GM23248 (cell line): ENCODE results near the gene GPR17. TPM values are rescaled to one million over a fixed set of nuclear protein-coding genes. Genes with fewer than 3 reads are reported as not detected.

Source experiments
- DNase-seq: peaks from one replicate; pipeline ENCODE4 v3.0.0-alpha.2; 2015
- H2AFZ ChIP-seq: fragments of 200-600 bp; sonication (generic); 2 replicates; pipeline ENCODE4 v1.6.1; 2016; ENCODE audit warnings: antibody characterized with exemption
- H3F3A ChIP-seq: fragments of 200-600 bp; sonication (generic); 2 replicates; pipeline ENCODE4 v1.6.1; 2016; ENCODE audit warnings: mild to moderate bottlenecking, antibody characterized with exemption, mixed run types; ENCODE audit not compliant: insufficient read depth
- H3K27ac ChIP-seq: fragments of 200-600 bp; sonication (generic); 2 replicates; pipeline ENCODE4 v1.5.1; 2016; ENCODE audit warnings: mild to moderate bottlenecking
- H3K27me3 ChIP-seq: fragments of 200-600 bp; sonication (generic); replicated peaks from 2 replicates; pipeline ENCODE4 v1.6.1; 2016; ENCODE audit warnings: mild to moderate bottlenecking; ENCODE audit not compliant: insufficient read depth
- H3K36me3 ChIP-seq: fragments of 200-600 bp; sonication (generic); 2 replicates; pipeline ENCODE4 v1.6.1; 2016; ENCODE audit warnings: low read depth, mild to moderate bottlenecking
- H3K4me1 ChIP-seq: fragments of 200-600 bp; sonication (generic); 2 replicates; pipeline ENCODE4 v1.6.1; 2016; ENCODE audit warnings: mild to moderate bottlenecking; ENCODE audit not compliant: insufficient read depth
- H3K4me2 ChIP-seq: fragments of 200-600 bp; sonication (generic); one replicate; pipeline ENCODE4 v1.6.1; 2016; ENCODE audit warnings: mild to moderate bottlenecking; ENCODE audit not compliant: unreplicated experiment
- H3K4me3 ChIP-seq: fragments of 200-600 bp; sonication (generic); 2 replicates; pipeline ENCODE4 v1.5.1; 2016; ENCODE audit warnings: mild to moderate bottlenecking
- H3K79me2 ChIP-seq: fragments of 200-600 bp; sonication (generic); 2 replicates; pipeline ENCODE4 v1.6.1; 2016; ENCODE audit warnings: mild to moderate bottlenecking; ENCODE audit not compliant: insufficient read depth
- H3K9ac ChIP-seq: fragments of 200-600 bp; sonication (generic); 2 replicates; pipeline ENCODE4 v1.6.1; 2016; ENCODE audit warnings: mild to moderate bottlenecking
- H3K9me2 ChIP-seq: fragments of 200-600 bp; sonication (generic); 2 replicates; pipeline ENCODE4 v1.6.1; 2016; ENCODE audit warnings: mixed run types, mild to moderate bottlenecking, moderate library complexity; ENCODE audit not compliant: insufficient read depth
- H3K9me3 ChIP-seq: fragments of 200-600 bp; sonication (generic); one replicate; pipeline ENCODE4 v1.6.1; 2017; ENCODE audit warnings: low read depth
- H4K20me1 ChIP-seq: fragments of 200-600 bp; sonication (generic); 2 replicates; pipeline ENCODE4 v1.6.0; 2016; ENCODE audit not compliant: insufficient read depth
- EZH2 ChIP-seq: fragments of 200-600 bp; sonication (generic); IDR thresholded peaks from 2 replicates; pipeline ENCODE4 v1.6.1; 2018; ENCODE audit warnings: antibody characterized with exemption, mild to moderate bottlenecking; ENCODE audit not compliant: insufficient read depth, poor library complexity, severe bottlenecking
- EZH2phosphoT487 ChIP-seq: fragments of 200-600 bp; sonication (generic); IDR thresholded peaks from 2 replicates; pipeline ENCODE4 v1.6.1; 2018; ENCODE audit warnings: antibody characterized with exemption, moderate library complexity, mild to moderate bottlenecking, low read depth; ENCODE audit not compliant: insufficient read depth
- WGBS, 2 experiments: methylation state at CpG; one replicate each; pipeline ENCODE4 v1.1.6; 2015 to 2017; ENCODE audit warnings: low lambda C conversion rate in 2 of 2, low coverage in 1 of 2; ENCODE audit errors: missing lambda C conversion rate in 2 of 2; 5-methylcytosine and 5-hydroxymethylcytosine counted together
- in situ Hi-C: fragments of 300-500 bp; cut with MboI; formaldehyde crosslinking; loops from 2 replicates; pipeline ENCODE4 v1.15.0; 2020
- polyA plus RNA-seq: library from polyadenylated mRNA; unstranded; fragments of >200 nt; fragmentation: Nextera tagmentation; extraction: Ambion mirVana; gene quantifications from 2 replicates; pipeline ENCODE4 v1.2.1, GENCODE V29; 2016
- total RNA-seq: library from RNA; depleted of rRNA; stranded (reverse); fragments of >200 nt; shearing (Covaris generic); gene quantifications from 2 replicates; pipeline ENCODE4 v1.2.3, GENCODE V29; 2014

The GPR17 gene
- total and polyA plus RNA-seq, 2 experiments from 2014 or later, result 0.11 TPM; not detected in 1

- DNase-seq, result no peak
- H3K36me3 ChIP-seq, result no peaks in the 10 kb centered on the region
- no peaks in the 10 kb centered on the region for H4K20me1 ChIP-seq
- WGBS, 2 experiments, result 92 to 94% methylated on average over 5 to 6 of the region's 6 CpGs
- H3K79me2 ChIP-seq, result no peaks in the 10 kb centered on the region
- H3K9me2 ChIP-seq, result no peaks in the 10 kb centered on the region
- TF ChIP-seq EZH2, result no peak
- TF ChIP-seq EZH2phosphoT487, result no peak
- H3K4me2 ChIP-seq, result no peak overlapping the region
- H2AFZ ChIP-seq, result no peak overlapping the region
- no peak overlapping the region for H3K4me3 ChIP-seq
- H3K9ac ChIP-seq, result no peak overlapping the region
- in situ Hi-C loops, result no loop called here
- H3K4me1 ChIP-seq, result peaks cover 10% of the 10 kb centered on the region; the same call in 1 of the 2 replicates
- H3K27me3 ChIP-seq, result peaks cover 14% of the 10 kb centered on the region; the same call in 1 of the 2 replicates
- no peak overlapping the region for H3K27ac ChIP-seq
- peaks cover 12% of the 10 kb centered on the region; the same call in 1 of the 2 replicates for H3F3A ChIP-seq
- H3K9me3 ChIP-seq, result no peaks in the 10 kb centered on the region
Observed at GRCh38 chr2:127678991-127679390, 33.0 kb downstream of the GPR17 start.

GRCh38 chr2:127679680-127680361 lies 33.9 kb downstream of the GPR17 start:
- in situ Hi-C loops, result no loop called here
- WGBS, 2 experiments, result 86 to 88% methylated on average over 15 of the region's 15 CpGs
- H3K4me2 ChIP-seq, result no peak overlapping the region

GRCh38 chr2:127680706-127681287 lies 34.8 kb downstream of the GPR17 start:
- Histone ChIP-seq H3K36me3 (no peaks in the 10 kb centered on the region), H3K9me3 (no peaks in the 10 kb centered on the region), H3K79me2 (no peaks in the 10 kb centered on the region), H3K27me3 (peaks cover 14% of the 10 kb centered on the region; the same call in 1 of the 2 replicates), H3K27ac (no peak overlapping the region), H2AFZ (no peak overlapping the region), H3K4me3 (no peak overlapping the region), H3K4me1 (0 out of 2 replicates have a peak, but pooled peaks cover 6% of the 10 kb centered on the region), H4K20me1 (no peaks in the 10 kb centered on the region), H3K9ac (no peak overlapping the region), H3K4me2 (no peak overlapping the region), H3K9me2 (no peaks in the 10 kb centered on the region), H3F3A (peaks cover 7% of the 10 kb centered on the region; the same call in 1 of the 2 replicates)
- in situ Hi-C loops, result no loop called here
- no peak for DNase-seq
- no peak for TF ChIP-seq EZH2
- WGBS, 2 experiments, result 80 to 84% methylated on average over 18 to 19 of the region's 19 CpGs

More at GRCh38 chr2:127679680-127680361, 33.9 kb downstream of the GPR17 start:
- TF ChIP-seq EZH2, result no peak
- no peak for TF ChIP-seq EZH2phosphoT487
- Histone ChIP-seq H3K27ac (no peak overlapping the region), H3K9me3 (no peaks in the 10 kb centered on the region), H2AFZ (no peak overlapping the region), H3K4me1 (0 out of 2 replicates have a peak, but pooled peaks cover 7% of the 10 kb centered on the region), H3K4me3 (no peak overlapping the region), H3F3A (peaks cover 7% of the 10 kb centered on the region; the same call in 1 of the 2 replicates), H4K20me1 (no peaks in the 10 kb centered on the region), H3K79me2 (no peaks in the 10 kb centered on the region), H3K9me2 (no peaks in the 10 kb centered on the region), H3K9ac (no peak overlapping the region), H3K27me3 (peaks cover 14% of the 10 kb centered on the region; the same call in 1 of the 2 replicates), H3K36me3 (no peaks in the 10 kb centered on the region)
- DNase-seq, result no peak

- H3K4me2 ChIP-seq, result no peak overlapping the region
- H3K4me1 ChIP-seq, result 0 out of 2 replicates have a peak, but pooled peaks cover under 1% of the 10 kb centered on the region
- H3K9me3 ChIP-seq, result no peaks in the 10 kb centered on the region
- no peaks in the 10 kb centered on the region for H4K20me1 ChIP-seq
- in situ Hi-C loops, result no loop called here
- peaks cover 4% of the 10 kb centered on the region; the same call in 1 of the 2 replicates for H3F3A ChIP-seq
- peak; percentile 30 for DNase-seq
- no peak overlapping the region for H3K9ac ChIP-seq
- H3K9me2 ChIP-seq, result no peaks in the 10 kb centered on the region
- no peak overlapping the region for H3K4me3 ChIP-seq
- TF ChIP-seq EZH2, result no peak
- TF ChIP-seq EZH2phosphoT487, result no peak
- peak overlapping the region; percentile 46 for H2AFZ ChIP-seq
- WGBS, 2 experiments, result 45 to 52% methylated on average over 25 of the region's 25 CpGs
- no peak overlapping the region for H3K27ac ChIP-seq
- no peaks in the 10 kb centered on the region for H3K36me3 ChIP-seq
- no peaks in the 10 kb centered on the region for H3K79me2 ChIP-seq
- peaks cover 14% of the 10 kb centered on the region; the same call in 1 of the 2 replicates for H3K27me3 ChIP-seq
Observed at GRCh38 chr2:127681288-127681804, 35.4 kb downstream of the GPR17 start.
